Choroid plexus epithelial cell (primary cell): ENCODE results near the gene NDUFV3.
"Not testable (repeated sequence)": the region's sequence is repeated elsewhere in the genome, so short reads cannot be mapped to it uniquely, and the experiment has no call there.

ENCODE experiments used
- DNase-seq: peaks from one replicate; pipeline ENCODE4 v3.0.0-alpha.2; 2010; ENCODE audit warnings: low read depth
- H3K4me3 ChIP-seq: 2 replicates; pipeline ENCODE4 v1.5.1; 2011; ENCODE audit warnings: low read depth, mild to moderate bottlenecking, control low read depth, low read length, moderate library complexity
- CTCF ChIP-seq: conservative IDR thresholded peaks from 2 replicates; pipeline ENCODE4 v1.5.1; 2011; ENCODE audit warnings: low read depth, mild to moderate bottlenecking, control low read depth, inconsistent platforms, low read length, moderate library complexity

Gene NDUFV3

GRCh38 chr21:42956824-42957630 lies 63.9 kb downstream of the NDUFV3 start:
- H3K4me3 ChIP-seq: no peak overlapping the region
- no peak for DNase-seq
- TF ChIP-seq CTCF: no peak

DNA sequence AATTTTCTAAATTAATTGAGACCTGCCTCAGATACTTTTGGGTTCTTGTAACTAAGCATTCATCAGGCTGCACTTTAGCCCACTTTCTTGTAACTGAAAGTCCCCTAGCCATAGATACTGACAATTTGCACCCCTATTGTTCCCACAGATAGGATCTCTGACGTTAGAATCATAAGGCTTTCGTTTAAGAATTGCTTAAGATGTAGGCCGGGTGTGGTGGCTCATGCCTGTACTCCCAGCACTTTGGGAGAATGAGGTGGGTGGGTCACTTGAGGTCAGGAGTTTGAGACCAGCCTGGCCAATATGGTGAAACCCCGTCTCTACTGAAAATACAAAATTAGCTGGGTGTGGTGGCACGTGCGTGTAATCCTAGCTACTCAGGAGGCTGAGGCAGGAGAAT lies 65.0 kb downstream of the NDUFV3 start:
- not testable (repeated sequence) for DNase-seq, H3K4me3 ChIP-seq

- no peak overlapping the region for H3K4me3 ChIP-seq
- no peak for TF ChIP-seq CTCF
- no peak for DNase-seq
Observed at GRCh38 chr21:42959728-42960127, 66.6 kb downstream of the NDUFV3 start.

DNA sequence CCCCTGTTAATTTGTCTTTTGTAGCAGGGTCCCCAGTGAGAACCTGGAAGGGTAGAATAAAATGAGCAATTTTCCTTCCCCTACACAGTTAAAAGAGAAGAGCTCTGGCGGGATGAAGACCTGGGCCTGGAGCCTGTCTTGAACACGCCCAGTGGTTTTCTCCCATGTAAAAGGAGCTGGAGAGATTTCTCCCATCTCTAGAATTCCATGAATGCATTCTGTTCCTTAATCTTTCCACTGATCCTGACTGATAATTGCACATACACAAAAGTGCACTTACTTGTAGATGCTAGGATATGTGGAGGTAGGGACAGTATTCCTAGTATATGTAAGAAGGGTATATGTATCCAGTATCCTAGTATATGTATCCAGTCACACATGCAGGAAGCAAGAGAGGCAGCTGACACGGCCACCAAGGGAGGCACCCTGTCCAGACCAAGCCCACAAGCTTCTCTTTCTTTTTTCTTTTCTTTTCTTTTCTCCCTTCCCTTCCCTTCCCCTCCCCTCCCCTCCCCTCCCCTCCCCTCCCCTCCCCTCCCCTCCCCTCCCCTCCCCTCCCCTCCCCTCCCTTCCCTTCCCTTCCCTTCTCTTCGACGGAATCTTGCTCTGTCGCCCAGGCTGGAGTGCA lies 69.4 kb downstream of the NDUFV3 start:
- H3K4me3 ChIP-seq: no peak overlapping the region
- no peak for TF ChIP-seq CTCF
- no peak for DNase-seq
